Adrenal gland (tissue), 12 donors: ENCODE measurements around the gene VANGL2. TPM values are rescaled to one million over a fixed set of nuclear protein-coding genes. Genes with fewer than 3 reads are reported as not detected.
A peak's percentile ranks its signal among the peaks of the same experiment; 100 is the strongest.

Experiments
- DNase-seq, 7 donors: peaks; one replicate each; pipeline ENCODE4 v3.0.0-alpha.2; 2019 to 2020
- H3K27ac ChIP-seq, 5 donors: fragments of 200-600 bp; sonication (generic) in 4 of 5; 1 replicate in 3 of 5; 2 replicates in 2 of 5; pipeline versions ENCODE4 v1.5.1 to v1.8.0; 2016 to 2020; ENCODE audit warnings: mild to moderate bottlenecking in 1 of 5
- H3K27me3 ChIP-seq: fragments of 200-600 bp; 2 replicates; pipeline ENCODE4 v1.8.0; 2021
- H3K36me3 ChIP-seq, 2 donors: fragments of 200-600 bp; replicated peaks in 1 of 2; 1 replicate in 1 of 2; 2 replicates in 1 of 2; pipeline versions ENCODE4 v1.5.1 to v1.8.0; 2018 to 2022
- H3K4me1 ChIP-seq, 2 donors: fragments of 200-600 bp; replicated peaks in 1 of 2; 1 replicate in 1 of 2; 2 replicates in 1 of 2; pipeline versions ENCODE4 v1.5.1 to v1.8.0; 2018 to 2021
- H3K4me3 ChIP-seq, 4 donors: fragments of 200-600 bp; sonication (generic) in 3 of 4; one replicate each; pipeline ENCODE4 v1.5.1; 2016 to 2018
- H3K9me3 ChIP-seq, 3 donors: fragments of 200-600 bp; sonication (generic) in 1 of 3; replicated peaks in 1 of 3; 1 replicate in 2 of 3; 2 replicates in 1 of 3; pipeline versions ENCODE4 v1.5.1 to v1.8.0; 2016 to 2021
- POLR2A ChIP-seq, 2 donors: fragments of 450-650 bp; IDR thresholded peaks; one replicate each; pipeline ENCODE4 v1.6.1; 2017; ENCODE audit warnings: antibody characterized with exemption in 2 of 2, mild to moderate bottlenecking in 2 of 2, moderate library complexity in 1 of 2
- WGBS, 4 donors: extraction: QIAGEN DNeasy Blood & Tissue Kit in 2 of 4; methylation state at CpG; one replicate each; pipeline versions ENCODE4 v1.1.5 to v1.1.7; 2013 to 2017; 5-methylcytosine and 5-hydroxymethylcytosine counted together
- intact Hi-C, 2 donors: fragments of 100-400 bp; cut with DNase I; formaldehyde crosslinking; loops; one replicate each; pipeline versions ENCODE4 v1.14.1 to v1.15.0; 2022 to 2023
- polyA plus RNA-seq, 3 donors: library from polyadenylated mRNA; stranded (reverse); fragments of 200-250 nt in 2 of 3; fragments of 350-450 nt in 1 of 3; fragmentation: Illumina TruSeq in 1 of 3; extraction: RNeasy Lipid Tissue Mini Kit (QIAGEN cat#74804) in 1 of 3; gene quantifications; one replicate each; pipeline ENCODE4 v1.2.3, GENCODE V29; 2013 to 2014
- total RNA-seq, 9 donors: library from RNA; depleted of rRNA in 4 of 9; stranded (reverse); fragments of >200 nt in 4 of 9; fragments of 120-200 nt in 1 of 9; fragmentation: NEBNext Ultra II Directional in 1 of 9; extraction: Animal tissue kit (Norgen Biotek cat#: 25700) in 1 of 9; gene quantifications; one replicate each; pipeline versions ENCODE4 v1.1.0 to v1.2.4, GENCODE V29; 2013 to 2023
- TF ChIP-seq, protein P1 (sequence below), 6 experiments: fragments of 450-650 bp in 4 of 6; fragments of 200-600 bp in 2 of 6; sonication (generic) in 1 of 6; IDR thresholded peaks; 1 replicate in 5 of 6; 2 replicates in 1 of 6; pipeline versions ENCODE4 v1.5.1 to v1.8.0; 2016 to 2021; ENCODE audit warnings: antibody characterized with exemption in 6 of 6, mild to moderate bottlenecking in 2 of 6, moderate library complexity in 1 of 6
- donor health status: healthy with polysubstance abuse.
- donor health status: Bipolar disorder and iron deficiency.
- donor health status: DM: yes; HTN: yes; CAD: no.
- donor health status: DM: no; HTN: no; CAD: no.
- donor health status: DM: no; HTN: no; CAD: no.
- donor health status: DM: yes; HTN: yes; CAD: no.

VANGL2 gene
- total and polyA plus RNA-seq, 12 donors = 0.20 to 2.2 (median 0.74) TPM

GRCh38 chr1:160400646-160401486 is 502 bp downstream of the VANGL2 start:
- Histone ChIP-seq H3K4me3 (peak overlapping the region in 2 of 4 donors; percentile 37 to 79), H3K4me1 (no peaks in the 10 kb centered on the region), H3K36me3 (no peaks in the 10 kb centered on the region), H3K9me3 (no peaks in the 10 kb centered on the region), H3K27ac (no peak overlapping the region), H3K27me3 (peaks cover 21% of the 10 kb centered on the region)
- intact Hi-C loops = no loop called here
- DNase-seq = peak in 1 of 7 donors; percentile 43
- WGBS, 4 donors = 3 to 9% (median 8%) methylated on average over 46 to 55 of the region's 55 CpGs
- TF ChIP-seq, protein P1, sequence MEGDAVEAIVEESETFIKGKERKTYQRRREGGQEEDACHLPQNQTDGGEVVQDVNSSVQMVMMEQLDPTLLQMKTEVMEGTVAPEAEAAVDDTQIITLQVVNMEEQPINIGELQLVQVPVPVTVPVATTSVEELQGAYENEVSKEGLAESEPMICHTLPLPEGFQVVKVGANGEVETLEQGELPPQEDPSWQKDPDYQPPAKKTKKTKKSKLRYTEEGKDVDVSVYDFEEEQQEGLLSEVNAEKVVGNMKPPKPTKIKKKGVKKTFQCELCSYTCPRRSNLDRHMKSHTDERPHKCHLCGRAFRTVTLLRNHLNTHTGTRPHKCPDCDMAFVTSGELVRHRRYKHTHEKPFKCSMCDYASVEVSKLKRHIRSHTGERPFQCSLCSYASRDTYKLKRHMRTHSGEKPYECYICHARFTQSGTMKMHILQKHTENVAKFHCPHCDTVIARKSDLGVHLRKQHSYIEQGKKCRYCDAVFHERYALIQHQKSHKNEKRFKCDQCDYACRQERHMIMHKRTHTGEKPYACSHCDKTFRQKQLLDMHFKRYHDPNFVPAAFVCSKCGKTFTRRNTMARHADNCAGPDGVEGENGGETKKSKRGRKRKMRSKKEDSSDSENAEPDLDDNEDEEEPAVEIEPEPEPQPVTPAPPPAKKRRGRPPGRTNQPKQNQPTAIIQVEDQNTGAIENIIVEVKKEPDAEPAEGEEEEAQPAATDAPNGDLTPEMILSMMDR (IDR thresholded peaks at IDR 0.05) = no peak
- no peak for TF ChIP-seq POLR2A (IDR thresholded peaks at IDR 0.05)

GRCh38 chr1:160401487-160401805 is 1.1 kb downstream of the VANGL2 start:
- TF ChIP-seq, protein P1 (IDR thresholded peaks at IDR 0.05) = no peak
- no peak for TF ChIP-seq POLR2A (IDR thresholded peaks at IDR 0.05)
- Histone ChIP-seq H3K4me3 (peak overlapping the region in 1 of 4 donors; percentile 79), H3K9me3 (no peaks in the 10 kb centered on the region), H3K4me1 (no peaks in the 10 kb centered on the region), H3K36me3 (no peaks in the 10 kb centered on the region), H3K27me3 (peaks cover 21% of the 10 kb centered on the region), H3K27ac (no peak overlapping the region)
- intact Hi-C loops = no loop called here
- WGBS, 4 donors = 60 to 80% (median 67%) methylated on average over 7 of the region's 7 CpGs
- peak in 1 of 7 donors; percentile 41 for DNase-seq

GRCh38 chr1:160402001-160402795 is 1.8 kb downstream of the VANGL2 start:
- WGBS, 4 donors = 63 to 71% (median 67%) methylated on average over 9 of the region's 9 CpGs
- H3K27me3 ChIP-seq = peaks cover 21% of the 10 kb centered on the region
- intact Hi-C loops = no loop called here
- no peaks in the 10 kb centered on the region for H3K36me3 ChIP-seq
- no peaks in the 10 kb centered on the region for H3K9me3 ChIP-seq
- peak in 1 of 7 donors; percentile 24 for DNase-seq
- no peak overlapping the region for H3K4me3 ChIP-seq
- H3K4me1 ChIP-seq = no peaks in the 10 kb centered on the region
- no peak overlapping the region for H3K27ac ChIP-seq
- TF ChIP-seq, protein P1 (IDR thresholded peaks at IDR 0.05) = no peak
- TF ChIP-seq POLR2A (IDR thresholded peaks at IDR 0.05) = no peak

- Histone ChIP-seq H3K4me3 (no peak overlapping the region), H3K4me1 (no peaks in the 10 kb centered on the region), H3K27ac (no peak overlapping the region), H3K36me3 (no peaks in the 10 kb centered on the region), H3K27me3 (peaks cover 21% of the 10 kb centered on the region), H3K9me3 (no peaks in the 10 kb centered on the region)
- TF ChIP-seq, protein P1 (IDR thresholded peaks at IDR 0.05) = no peak
- TF ChIP-seq POLR2A (IDR thresholded peaks at IDR 0.05) = no peak
- intact Hi-C loops = no loop called here
- DNase-seq = peak in 1 of 7 donors; percentile 29
- WGBS, 4 donors = 52 to 70% (median 69%) methylated on average over 2 to 3 of the region's 3 CpGs
Measured at GRCh38 chr1:160403244-160403643, 2.9 kb downstream of the VANGL2 start.
